HEK293T (cell line): ENCODE data around the gene INPP5E.

ENCODE experiments used
- CTCF ChIA-PET: fragments of 350-600 bp; formaldehyde crosslinking; extraction: SDS; loops from one replicate; lab custom pipeline; 2021; ENCODE audit warnings: antibody characterized with exemption, inconsistent platforms; lab: Yijun Ruan, JAX
- POLR2A ChIA-PET: fragments of 350-600 bp; formaldehyde crosslinking; extraction: SDS; loops from one replicate; lab custom pipeline; 2020; ENCODE audit warnings: antibody characterized with exemption, inconsistent platforms; lab: Yijun Ruan, JAX
- DNase-seq: peaks from one replicate; pipeline ENCODE4 v3.0.0; 2012; ENCODE audit warnings: mixed read lengths; ENCODE audit errors: extremely low spot score
- BHLHE40 ChIP-seq: fragments of 450-650 bp; IDR thresholded peaks from 2 replicates; pipeline ENCODE4 v1.6.1; 2016; ENCODE audit warnings: mild to moderate bottlenecking, moderate library complexity, borderline replicate concordance
- CTBP1 ChIP-seq: fragments of 450-650 bp; IDR thresholded peaks from 2 replicates; pipeline ENCODE4 v1.6.1; 2016; ENCODE audit warnings: borderline replicate concordance
- ELF4 ChIP-seq: fragments of 450-650 bp; IDR thresholded peaks from 2 replicates; pipeline ENCODE4 v1.6.1; 2017; ENCODE audit warnings: antibody characterized with exemption
- FOXA1 ChIP-seq: fragments of 450-650 bp; IDR thresholded peaks from 2 replicates; pipeline ENCODE4 v1.6.1; 2016; ENCODE audit warnings: mild to moderate bottlenecking
- FOXM1 ChIP-seq: fragments of 450-650 bp; IDR thresholded peaks from 2 replicates; pipeline ENCODE4 v1.6.1; 2017; ENCODE audit warnings: mild to moderate bottlenecking, borderline replicate concordance
- HDGF ChIP-seq: fragments of 450-650 bp; IDR thresholded peaks from 2 replicates; pipeline ENCODE4 v1.6.1; 2017; ENCODE audit warnings: antibody characterized with exemption, borderline replicate concordance
- LEF1 ChIP-seq: fragments of 450-650 bp; IDR thresholded peaks from 2 replicates; pipeline ENCODE4 v1.6.1; 2017; ENCODE audit warnings: mild to moderate bottlenecking, borderline replicate concordance
- PKNOX1 ChIP-seq: fragments of 450-650 bp; IDR thresholded peaks from 2 replicates; pipeline ENCODE4 v1.6.1; 2016
- SP1 ChIP-seq: fragments of 450-650 bp; IDR thresholded peaks from 2 replicates; pipeline ENCODE4 v1.6.1; 2017
- SUZ12 ChIP-seq: fragments of 450-650 bp; IDR thresholded peaks from 2 replicates; pipeline ENCODE4 v1.6.1; 2016; ENCODE audit warnings: mild to moderate bottlenecking
- TARDBP ChIP-seq: fragments of 450-650 bp; IDR thresholded peaks from 2 replicates; pipeline ENCODE4 v1.6.1; 2016
- ZNF384 ChIP-seq: fragments of 450-650 bp; IDR thresholded peaks from 2 replicates; pipeline ENCODE4 v1.6.1; 2016

Gene INPP5E

GRCh38 chr9:136380381-136380780, 59.3 kb downstream of the INPP5E start:
- no peak for DNase-seq
- TF ChIP-seq FOXM1: no peak
- POLR2A ChIA-PET: no interaction called here
- CTCF ChIA-PET: no interaction called here

- ChIA-PET CTCF (no interaction called here), POLR2A (no interaction called here)
- DNase-seq: no peak
- TF ChIP-seq BHLHE40 (no peak), SP1 (no peak), PKNOX1 (no peak), ELF4 (no peak), HDGF (no peak), TARDBP (no peak), FOXA1 (no peak), LEF1 (no peak), CTBP1 (no peak)
These were observed 59.8 kb downstream of the INPP5E start for GRCh38 chr9:136379891-136380290.

DNA sequence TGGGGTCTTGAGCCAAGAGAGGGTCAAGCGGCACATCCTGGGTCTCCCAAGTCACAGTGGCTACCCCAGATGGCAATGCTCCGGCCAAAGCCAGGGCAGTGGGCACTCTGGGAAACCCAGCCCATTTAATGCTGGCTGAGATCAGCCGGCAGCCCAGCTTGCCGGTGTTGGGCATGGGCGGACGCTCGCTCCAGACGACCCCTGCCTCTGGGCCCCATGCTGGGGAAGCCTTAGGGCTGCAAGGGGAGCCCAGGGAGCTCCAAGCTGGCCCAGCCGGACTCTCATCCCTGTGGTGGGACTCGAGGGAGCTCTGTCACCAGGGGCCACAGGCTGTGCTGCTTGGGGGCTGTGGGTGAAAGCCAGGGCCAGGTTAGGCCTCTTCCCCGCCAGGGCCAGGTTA, 60.2 kb downstream of the INPP5E start:
- ChIA-PET POLR2A (interaction anchor here (0.6 kb wide), 1 partner anchor 20 kb away, joined by 3 read pairs; no protein-coding TSS in a partner anchor), CTCF (no interaction called here)
- no peak for TF ChIP-seq BHLHE40
- TF ChIP-seq CTBP1: no peak
- no peak for TF ChIP-seq FOXA1
- TF ChIP-seq TARDBP: no peak
- TF ChIP-seq SP1: no peak
- no peak for TF ChIP-seq ZNF384
- no peak for TF ChIP-seq FOXM1
- no peak for TF ChIP-seq ELF4
- no peak for TF ChIP-seq SUZ12
- DNase-seq: no peak

DNA sequence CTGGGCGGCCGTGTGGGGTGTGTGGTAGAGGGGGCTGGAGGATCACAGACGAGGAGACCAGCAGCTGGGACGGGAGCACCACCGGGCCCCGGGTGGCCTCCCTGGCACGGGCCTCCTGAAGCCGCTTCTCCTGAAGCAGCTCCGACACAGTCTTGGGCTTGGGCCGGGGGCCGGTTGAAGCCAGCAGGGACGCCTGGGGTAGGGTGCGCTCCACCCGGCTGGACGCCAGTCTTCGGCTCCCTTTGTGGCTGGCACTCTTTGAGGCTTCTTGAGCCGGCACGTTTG, 60.7 kb downstream of the INPP5E start:
- POLR2A ChIA-PET: interaction anchor here (0.6 kb wide), 1 partner anchor 21 kb away, joined by 3 read pairs; no protein-coding TSS in a partner anchor
- CTCF ChIA-PET: no interaction called here
- TF ChIP-seq LEF1 (no peak), CTBP1 (no peak), ELF4 (no peak), PKNOX1 (no peak)
- DNase-seq: no peak
